GM21390 (cell line): Measurements from ENCODE around the gene TRIP13.
"Not testable (repeated sequence)": the region's sequence is repeated elsewhere in the genome, so short reads cannot be mapped to it uniquely, and the experiment has no call there.

Experiments used
- ATAC-seq: cut with Tn5 transposase; IDR thresholded peaks from one replicate; pipeline ENCODE4 v1.9.1; 2021; ENCODE audit not compliant: unreplicated experiment

The TRIP13 gene

DNA sequence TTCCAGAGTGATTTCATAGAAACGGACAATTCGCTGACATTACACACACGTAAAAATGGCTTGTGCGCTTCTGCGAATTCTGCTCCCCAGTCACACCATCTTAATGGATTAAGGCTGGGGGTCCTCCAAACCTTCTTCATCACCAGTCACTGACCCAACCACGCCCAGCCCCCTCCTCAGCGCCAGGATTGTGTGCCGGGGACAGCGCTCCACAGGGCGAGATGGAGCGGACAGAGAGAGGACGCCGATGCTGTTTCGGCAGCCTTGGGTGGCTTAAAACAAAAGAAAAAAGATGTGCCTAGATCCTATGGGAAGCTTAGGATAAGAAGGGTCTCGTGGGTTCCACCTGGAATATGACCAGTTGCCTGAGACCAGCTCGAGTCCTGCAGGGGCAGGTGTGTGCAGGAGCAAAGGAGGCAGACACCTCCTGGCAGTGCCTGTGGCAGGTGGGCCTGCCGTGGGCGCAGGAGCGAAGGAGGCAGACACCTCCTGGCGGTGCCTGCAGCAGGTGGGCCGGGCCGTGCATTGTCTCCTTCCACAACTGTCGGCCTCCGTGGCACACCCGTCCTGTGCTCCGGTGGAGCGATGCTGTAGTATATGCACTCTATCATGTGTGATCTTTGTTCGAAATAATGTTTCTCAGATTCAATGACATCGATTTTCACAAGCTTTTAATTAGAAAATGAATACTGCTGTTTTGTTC is 20.9 kb upstream of the TRIP13 start:
- no peak for ATAC-seq

DNA sequence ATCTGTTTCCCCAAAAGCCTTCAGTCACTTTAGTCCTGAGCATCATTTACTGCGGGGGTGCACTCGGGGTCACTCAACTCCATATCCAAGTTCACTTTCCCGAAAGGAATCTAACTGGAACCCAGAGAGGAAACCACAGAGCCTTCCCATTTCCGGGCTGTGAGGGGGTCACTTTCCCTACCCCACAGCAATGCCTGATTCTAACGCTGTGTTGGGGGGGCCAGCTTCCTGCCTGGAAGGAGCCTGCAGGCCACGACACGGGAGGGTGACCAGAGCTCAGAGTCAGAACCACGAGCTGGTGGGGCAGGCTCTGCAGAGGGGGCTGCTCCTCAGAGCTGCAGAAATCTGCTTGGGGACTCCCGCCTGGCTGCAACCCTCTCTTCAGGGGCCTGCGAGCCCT is 20.4 kb upstream of the TRIP13 start:
- no peak for ATAC-seq

DNA sequence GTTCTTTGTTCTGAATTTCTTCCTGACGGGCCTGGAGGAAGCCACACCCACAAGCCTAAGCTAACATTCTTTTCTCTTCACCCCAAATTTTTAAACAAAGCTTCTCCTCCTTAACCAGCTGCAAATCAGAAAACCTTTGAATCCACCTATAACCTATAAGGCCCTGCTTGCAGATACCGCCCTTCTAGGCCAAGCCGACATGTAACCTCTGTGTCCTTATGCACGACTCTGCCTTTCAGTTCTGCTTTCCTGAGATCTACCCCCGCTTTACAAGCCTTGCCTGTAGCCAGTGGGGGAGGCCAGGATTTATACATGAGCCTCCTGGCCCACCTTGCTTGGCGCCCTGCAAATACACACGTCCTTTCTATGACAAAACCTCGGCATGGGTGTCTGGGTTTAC is 19.4 kb upstream of the TRIP13 start:
- no peak for ATAC-seq

DNA sequence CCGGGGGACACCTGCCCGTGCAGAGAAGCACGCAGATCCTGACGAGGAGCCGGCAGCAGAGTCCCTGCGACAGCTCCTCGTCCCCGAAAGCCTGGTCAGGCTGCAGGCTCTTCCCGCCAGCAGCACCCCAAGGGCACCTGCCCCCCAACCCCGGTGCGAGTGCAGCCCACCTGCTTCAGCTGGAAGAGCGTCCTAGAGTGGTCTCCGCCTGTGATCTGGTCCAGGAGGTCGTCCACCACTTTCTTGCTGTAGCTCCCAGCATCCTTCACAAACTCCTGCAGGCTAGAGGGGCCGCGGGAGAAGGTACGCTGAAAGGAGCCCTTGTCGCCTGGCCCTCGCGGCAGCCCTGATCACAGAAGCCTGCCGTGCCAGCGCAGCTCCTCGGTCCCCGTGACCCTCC is 16.8 kb upstream of the TRIP13 start:
- ATAC-seq = no peak

DNA sequence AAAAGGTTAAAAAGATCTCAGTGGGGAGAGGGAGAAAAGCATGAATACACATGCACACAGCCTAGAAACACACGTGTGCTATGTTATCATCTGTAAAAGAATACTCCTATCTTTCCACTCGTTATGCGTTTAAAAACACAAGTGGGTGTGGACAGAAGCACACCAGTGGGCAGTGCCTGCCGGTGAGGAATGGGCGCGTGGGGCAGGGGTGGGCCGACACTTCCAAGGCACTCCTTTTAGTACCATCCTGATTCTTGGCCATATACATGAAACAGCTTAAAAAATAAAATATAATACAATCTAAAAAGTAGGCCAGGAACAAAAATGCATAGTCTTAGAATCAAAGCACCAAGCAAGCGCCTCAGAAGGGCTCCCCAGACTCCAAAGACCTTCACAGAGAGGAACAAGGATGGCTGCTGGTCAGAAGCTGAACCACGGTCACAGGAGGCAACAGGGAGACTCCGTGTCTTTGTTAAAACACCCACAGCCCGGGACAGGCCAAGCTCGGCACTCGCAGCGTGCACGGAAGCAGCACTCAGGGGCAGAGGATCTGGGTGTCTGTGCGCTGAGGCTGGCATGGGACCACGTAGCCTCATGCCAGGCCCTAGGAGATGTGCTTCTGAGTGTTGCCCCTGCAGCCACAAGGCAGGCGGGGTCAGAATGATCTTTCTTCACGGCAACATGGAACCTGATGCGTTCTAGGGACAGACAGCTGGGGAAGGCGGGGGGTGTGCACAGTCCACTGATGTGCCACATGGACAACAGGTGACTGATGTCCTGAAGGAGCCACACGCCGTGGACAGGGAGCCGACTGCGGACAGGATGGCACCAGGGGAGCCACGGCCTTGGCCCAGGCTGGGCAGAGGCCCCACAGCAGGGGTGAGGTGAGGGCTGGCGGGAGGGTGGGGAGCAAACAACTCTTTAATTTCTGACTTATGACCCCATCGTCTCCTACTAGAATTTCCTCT is 16.0 kb upstream of the TRIP13 start:
- no peak for ATAC-seq

DNA sequence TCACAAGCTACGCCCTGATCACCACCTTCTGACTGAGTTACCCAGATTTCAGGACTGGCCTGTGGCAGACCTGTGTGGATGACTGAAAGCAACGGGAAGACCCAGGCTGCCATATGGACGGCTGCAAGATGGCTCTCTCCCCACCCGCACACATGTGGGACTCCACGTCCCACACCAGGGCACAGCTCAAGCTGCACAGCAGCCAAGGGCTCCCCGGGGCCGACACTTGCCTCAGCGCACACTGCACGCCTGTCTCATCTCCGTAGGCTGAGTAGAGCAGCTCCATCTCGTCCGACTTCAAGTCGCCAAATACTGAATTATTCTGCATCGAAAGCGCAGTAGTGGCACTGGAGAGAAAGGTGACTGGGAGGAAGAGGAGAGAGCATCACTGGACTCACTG is 14.6 kb upstream of the TRIP13 start:
- no peak for ATAC-seq

DNA sequence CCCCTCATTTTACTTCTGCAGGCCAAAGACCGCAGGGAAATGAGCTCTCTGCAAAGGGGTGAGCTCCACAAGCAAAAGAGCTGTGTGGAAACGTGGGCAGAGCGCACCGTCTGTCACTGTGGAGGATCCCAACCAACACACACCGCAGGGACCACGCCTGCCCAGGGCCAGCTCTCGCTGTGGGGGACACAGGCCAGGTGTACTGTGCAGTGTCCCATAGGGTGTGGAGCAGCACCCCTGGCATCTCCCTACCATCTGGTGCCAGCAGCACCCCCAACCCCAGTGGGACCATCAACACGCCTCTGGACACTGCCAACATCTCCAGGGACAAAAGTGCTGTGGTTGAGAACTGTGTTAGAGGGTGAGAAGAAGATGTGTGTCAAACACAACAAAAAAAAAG is 14.0 kb upstream of the TRIP13 start:
- not testable (repeated sequence) for ATAC-seq

DNA sequence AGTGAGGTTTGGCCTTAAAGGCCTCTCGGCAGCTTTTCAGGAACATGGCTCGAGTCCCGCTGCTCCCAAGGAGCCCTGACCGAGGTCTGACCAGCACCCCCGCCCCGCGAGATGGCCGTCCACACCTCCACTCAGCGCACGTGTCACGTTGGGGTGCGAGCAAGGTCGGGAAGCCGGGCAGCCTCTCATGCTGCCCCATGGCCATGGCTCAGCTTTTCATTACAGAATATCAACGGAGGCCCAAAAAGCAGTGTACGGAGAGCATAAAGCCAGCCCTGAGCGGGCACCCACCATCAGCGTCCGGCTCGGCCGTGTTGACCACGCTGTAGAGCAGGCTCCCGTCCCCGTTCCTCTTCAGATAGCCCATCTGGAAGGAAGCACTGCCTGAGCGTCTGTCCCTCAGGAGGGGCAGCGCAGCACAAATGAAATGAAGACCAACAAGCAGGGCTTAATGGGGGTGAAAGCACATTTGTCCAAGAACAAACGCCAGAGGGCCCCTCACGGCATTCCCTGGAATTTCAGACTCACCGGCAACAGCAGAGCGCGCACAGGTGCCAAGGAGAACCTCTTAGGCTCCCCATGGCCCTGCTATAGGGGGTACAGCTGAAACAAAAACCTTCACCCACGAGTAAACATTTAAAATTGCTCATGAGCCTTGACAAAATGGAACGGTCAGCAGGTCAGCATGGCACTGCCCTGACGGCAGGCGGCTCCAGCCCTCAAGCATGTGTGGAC is 11.7 kb upstream of the TRIP13 start:
- no peak for ATAC-seq

DNA sequence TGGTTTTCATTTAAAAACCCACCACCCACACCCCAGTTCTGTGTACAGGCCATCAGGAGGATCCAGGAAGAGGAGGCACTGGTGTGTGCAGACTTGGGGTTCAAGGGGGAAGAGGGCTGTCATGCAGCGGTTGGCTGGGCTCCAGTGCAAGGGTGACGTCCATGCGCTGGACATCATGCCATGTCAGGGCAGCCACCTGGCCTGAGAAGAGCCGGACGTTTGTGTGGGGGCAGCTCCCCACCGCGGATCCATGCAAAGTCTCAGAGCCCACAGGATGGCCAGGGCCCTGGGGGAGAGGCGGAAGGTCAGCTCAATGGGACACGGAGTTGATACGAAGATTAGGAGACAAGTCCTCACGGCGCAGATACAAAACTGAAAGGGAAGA is 11.1 kb upstream of the TRIP13 start:
- no peak for ATAC-seq

DNA sequence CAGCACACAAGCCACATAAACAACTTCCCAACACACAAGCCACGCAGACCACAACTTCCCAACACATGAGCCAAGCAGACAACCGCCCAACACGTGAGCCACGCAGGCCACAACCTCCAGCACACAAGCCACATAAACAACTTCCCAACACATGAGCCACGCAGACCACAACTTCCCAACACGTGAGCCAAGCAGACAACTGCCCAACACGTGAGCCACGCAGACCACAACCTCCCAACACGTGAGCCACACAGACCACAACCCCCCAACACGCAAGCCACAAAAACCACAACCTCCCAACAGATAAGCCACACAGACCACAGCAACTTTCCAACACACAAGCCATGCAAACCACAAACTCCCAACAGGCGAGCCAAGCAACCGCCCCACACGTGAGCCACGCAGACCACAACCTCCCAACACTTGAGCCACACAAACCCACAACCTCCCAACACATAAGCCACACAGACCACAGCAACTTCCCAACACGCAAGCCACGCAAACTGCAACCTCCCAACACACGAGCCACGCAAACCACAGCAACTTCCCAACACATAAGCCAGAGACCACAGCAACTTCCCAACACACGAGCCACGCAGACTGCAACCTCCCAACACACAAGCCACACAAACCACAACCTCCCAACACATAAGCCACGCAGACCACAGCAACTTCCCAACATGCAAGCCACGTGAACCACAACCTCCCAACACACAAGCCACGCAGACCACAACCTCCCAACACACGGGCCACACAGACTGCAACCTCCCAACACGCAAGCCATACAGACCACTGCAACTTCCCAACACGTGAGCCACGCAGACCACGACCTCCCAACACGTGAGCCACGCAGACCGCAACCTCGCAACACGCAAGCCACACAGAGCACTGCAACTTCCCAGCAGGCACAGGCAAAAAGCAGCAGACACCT is 10.2 kb upstream of the TRIP13 start:
- ATAC-seq = no peak

DNA sequence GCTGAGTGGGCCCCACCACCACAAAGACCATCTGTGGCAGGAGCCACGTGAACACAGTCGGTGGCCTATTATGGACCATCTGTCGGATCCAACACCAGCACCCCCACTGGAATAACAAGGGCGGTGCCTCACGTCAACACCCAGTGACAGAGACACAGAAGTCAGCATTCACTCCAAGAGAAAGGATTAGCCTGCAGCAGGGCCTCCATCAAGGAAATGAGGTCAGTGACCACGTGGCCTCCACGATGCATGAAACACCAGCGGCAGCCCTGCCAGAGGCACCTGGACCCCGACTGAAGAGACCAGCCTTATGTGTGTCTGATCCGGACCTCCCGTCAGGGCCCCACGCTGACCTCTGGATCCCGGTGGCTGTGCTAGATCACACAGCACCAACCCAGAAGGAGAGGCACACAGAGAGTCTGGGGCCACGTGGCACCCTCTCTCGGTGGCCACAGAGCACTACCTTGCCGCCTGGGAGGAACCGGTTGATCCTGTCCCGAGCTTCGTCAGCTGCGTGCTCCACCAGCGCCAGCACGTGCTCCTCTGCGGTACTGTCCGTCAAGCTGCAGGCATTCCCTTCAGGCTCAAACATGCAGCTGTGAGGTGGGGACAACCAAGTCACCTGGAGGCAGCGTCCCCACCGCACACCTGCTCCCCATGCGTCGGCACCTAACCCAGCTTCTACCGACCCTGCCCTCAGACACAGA is 9.1 kb upstream of the TRIP13 start:
- ATAC-seq = no peak

DNA sequence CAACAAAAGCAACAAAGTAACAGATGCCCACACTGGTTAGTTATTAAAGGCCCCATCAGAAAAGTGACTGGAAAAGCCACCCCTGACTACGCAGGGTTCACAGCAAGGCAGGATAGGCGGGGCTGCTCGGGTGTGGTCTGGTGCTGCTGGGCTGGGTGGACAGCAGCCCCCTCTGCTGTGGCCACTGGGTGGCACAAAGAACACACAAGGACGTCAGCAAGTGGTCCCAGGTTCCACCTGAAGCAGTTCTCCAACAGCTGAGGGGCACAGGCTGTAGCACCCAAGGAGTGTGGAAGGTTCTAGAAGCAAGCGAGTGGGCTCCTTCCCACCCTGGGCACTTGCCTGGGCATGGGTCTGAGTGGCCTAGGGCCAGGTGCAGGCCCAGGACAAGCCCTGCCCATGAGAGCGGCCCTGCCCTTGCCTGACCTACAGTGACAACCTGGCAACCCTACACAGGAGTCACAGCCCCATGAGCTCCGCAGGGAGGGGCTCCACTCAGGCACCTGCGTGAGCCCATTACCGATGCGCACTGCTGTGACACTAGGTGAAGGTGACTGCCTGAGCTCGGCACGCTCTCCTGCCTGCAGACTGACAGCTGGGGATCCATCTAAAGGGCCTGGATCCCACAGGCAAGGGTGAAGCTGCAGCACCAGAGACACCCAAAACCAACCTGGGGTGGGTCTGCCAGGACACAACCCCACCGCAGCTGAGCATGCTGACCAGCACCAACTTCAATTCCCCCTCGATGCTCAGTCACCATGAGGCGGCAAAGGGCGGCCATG is 8.1 kb upstream of the TRIP13 start:
- ATAC-seq = no peak

DNA sequence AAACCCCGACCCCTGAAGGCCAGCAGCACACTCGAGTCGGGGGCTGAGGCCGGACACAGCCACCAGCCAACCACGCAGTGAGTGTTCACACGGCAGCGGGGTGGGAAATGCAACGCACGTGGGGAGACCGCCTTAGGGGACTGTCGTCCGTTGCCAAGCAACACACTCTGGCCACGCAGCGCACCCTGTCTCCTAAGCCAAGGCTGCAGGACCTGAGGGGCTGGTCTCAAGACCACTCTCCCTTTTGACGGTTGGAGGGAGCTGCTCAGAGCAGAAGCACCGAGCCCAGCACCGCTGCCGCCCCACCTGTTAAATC is 7.6 kb upstream of the TRIP13 start:
- ATAC-seq = no peak

DNA sequence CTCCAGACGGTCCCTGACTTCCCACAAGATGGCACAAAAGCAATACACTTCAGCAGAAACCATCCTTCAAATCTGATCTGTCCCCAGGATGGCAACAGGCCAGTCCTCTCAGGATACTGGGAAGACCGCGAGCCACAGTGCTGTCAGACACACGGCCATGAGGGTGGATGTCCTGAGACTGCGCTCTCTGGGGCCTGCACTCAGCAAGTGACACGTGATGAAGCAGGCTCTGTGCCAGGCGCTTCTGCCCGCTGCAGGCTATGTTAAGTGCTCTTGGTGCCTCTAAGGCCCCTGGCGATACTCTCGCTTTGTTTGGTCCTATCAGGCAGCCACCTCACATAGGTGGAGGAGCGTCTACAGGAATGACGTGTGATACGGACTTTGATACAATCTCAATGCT is 7.2 kb upstream of the TRIP13 start:
- ATAC-seq = no peak

DNA sequence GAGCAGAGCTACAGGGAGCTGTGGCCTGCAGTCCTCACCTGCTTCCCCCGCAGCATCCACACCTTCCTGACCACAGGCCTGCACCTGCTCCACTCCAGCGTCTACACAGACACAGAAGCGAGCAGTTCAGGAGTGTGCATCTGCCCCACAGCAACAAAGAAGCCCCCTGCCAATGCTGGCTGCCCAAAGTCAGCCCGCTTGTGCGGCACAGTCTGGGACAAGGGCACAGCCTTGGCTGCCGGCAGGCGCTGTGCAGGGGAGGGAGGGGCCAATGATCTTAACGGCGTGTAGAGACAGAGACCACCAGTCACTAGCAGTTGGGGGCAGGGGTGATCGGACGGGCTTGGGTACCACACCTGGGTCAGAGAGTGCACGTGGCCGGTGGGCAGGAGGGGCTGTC is 6.6 kb upstream of the TRIP13 start:
- no peak for ATAC-seq

DNA sequence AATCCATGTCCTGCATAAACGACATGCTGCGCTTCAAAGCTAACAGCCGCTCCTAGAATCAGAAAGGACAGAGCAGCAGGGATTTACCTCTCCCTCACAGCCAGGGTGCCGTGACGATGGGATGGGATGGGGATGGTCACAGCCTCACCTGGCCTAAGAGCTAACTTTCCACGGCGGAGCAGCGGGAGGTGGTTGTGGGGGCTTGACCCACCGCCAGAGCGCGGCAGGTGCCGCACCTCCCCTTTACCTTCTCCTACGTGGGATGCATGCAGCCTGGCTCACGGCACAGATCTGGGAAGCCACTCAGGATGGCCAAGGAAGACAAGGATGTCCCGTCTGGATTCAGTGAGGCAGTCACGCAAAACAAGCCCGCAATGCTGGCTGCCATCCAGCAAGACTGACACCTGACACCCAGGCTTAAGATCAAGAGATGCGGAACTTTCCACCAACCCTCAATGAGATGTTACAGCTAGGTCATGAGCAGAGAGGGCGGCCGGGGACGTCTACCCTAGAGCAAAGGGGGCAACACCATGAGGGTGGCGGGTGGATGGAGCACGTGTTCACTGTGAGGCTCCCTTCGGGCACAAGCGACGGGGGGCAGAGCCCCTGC is 5.9 kb upstream of the TRIP13 start:
- no peak for ATAC-seq

DNA sequence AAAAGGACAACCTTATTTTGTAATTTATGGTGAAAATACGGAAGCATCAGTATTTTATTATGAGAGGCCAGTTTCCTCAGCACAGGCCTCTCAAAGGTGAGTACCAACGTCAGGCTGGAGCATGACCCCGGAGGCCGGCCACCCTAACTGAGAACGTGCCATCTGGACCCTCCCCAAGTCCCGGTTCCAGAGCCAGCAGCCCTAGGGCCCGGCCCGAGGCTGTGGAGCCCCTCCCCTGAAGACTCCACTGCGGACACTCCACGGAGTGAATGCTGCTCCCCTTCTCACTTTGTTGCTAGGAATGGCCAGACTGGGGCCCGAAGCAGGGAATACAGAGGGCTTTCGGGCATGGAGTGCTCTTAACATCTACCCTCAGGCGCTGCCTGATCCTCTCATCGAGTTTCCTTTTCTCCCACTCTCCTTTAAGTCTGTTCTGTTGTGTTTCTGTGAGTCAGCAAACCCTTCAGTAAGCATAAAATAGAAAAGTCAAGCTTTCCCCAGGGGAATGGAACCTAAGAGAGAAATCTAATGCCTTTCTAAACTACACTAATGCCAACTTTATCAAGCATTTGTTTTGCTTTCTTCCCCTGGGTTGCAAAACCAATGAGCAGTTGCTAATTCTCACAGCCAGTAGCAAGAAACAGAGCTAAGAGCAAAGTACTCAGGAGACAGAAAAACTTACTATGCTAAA is 4.6 kb upstream of the TRIP13 start:
- no peak for ATAC-seq

DNA sequence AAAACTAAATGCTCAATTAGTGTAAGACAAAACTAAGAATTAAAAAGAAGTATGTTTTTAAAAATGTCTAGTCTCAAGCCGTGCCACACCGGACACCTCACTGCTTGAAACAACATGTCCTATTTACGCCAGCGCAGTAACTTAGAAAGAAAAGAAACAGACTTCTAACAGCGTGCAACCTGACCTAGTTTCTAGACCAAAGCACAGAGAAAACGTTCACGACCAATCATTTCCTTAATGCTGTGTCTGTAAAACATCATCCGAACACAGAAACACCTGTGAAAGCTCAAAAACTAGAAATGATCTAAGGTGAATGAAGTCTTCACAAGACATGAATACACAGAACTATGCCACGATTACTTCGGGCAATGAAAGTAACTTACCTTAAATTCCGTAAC is 4.0 kb upstream of the TRIP13 start:
- ATAC-seq = no peak
